Vagina (tissue), 2 donors: ENCODE results near the gene CCNE1.
A peak's percentile ranks its signal among the peaks of the same experiment; 100 is the strongest.

ENCODE experiments used
- CTCF ChIP-seq, 3 experiments: fragments of 450-650 bp in 2 of 3; fragments of 200-600 bp in 1 of 3; sonication (generic) in 1 of 3; IDR thresholded peaks; one replicate each; pipeline ENCODE4 v1.5.1; 2017 to 2019; ENCODE audit warnings: antibody characterized with exemption in 3 of 3, mild to moderate bottlenecking in 2 of 3, moderate library complexity in 2 of 3
- POLR2AphosphoS5 ChIP-seq, 2 donors: sonication (generic); formaldehyde crosslinking; IDR thresholded peaks; one replicate each; pipeline ENCODE4 v1.9.0; 2017; ENCODE audit warnings: antibody characterized with exemption in 2 of 2, mild to moderate bottlenecking in 2 of 2, low read depth in 1 of 2; ENCODE audit not compliant: insufficient read depth in 1 of 2

GRCh38 chr19:29771708-29772414 is 39.9 kb upstream of the CCNE1 start:
- TF ChIP-seq POLR2AphosphoS5 (IDR thresholded peaks at IDR 0.05; ENCODE audit: insufficient read depth in 1 of 2, low read depth in 1 of 2), result no peak
- TF ChIP-seq CTCF (IDR thresholded peaks at IDR 0.05), result peak in 2 of 3 experiments; percentile 16 to 42
